ENCODE measurements around the gene TRIM27. TPM values are rescaled to one million over a fixed set of nuclear protein-coding genes. Genes with fewer than 3 reads are reported as not detected.

TRIM27 gene
- total RNA-seq, 1 experiment from 2014 or later: 47.6 TPM

- Mint-ChIP-seq H3K36me3 (ENCODE audit: insufficient read depth, unreplicated experiment) (peaks cover 58% of the 10 kb centered on the region), H3K27ac (ENCODE audit: unreplicated experiment) (no peak overlapping the region), H3K4me3 (ENCODE audit: unreplicated experiment) (no peak overlapping the region), H3K9me3 (ENCODE audit: unreplicated experiment) (no peaks in the 10 kb centered on the region), H3K27me3 (ENCODE audit: insufficient read depth, unreplicated experiment) (no peaks in the 10 kb centered on the region), H3K4me1 (ENCODE audit: low read depth, unreplicated experiment) (peaks cover 48% of the 10 kb centered on the region)
- ChIA-PET CTCF (no interaction called here), POLR2A (no interaction called here)
- no peak overlapping the region for H3K4me3 ChIP-seq (ENCODE audit: low read depth, low read length)
- no peaks in the 10 kb centered on the region for H3K9me3 ChIP-seq
- H3K36me3 ChIP-seq (ENCODE audit: control insufficient read depth, insufficient read depth, low read length): no peaks in the 10 kb centered on the region; the same call in 1 of the 2 replicates
- TF ChIP-seq, protein P1, sequence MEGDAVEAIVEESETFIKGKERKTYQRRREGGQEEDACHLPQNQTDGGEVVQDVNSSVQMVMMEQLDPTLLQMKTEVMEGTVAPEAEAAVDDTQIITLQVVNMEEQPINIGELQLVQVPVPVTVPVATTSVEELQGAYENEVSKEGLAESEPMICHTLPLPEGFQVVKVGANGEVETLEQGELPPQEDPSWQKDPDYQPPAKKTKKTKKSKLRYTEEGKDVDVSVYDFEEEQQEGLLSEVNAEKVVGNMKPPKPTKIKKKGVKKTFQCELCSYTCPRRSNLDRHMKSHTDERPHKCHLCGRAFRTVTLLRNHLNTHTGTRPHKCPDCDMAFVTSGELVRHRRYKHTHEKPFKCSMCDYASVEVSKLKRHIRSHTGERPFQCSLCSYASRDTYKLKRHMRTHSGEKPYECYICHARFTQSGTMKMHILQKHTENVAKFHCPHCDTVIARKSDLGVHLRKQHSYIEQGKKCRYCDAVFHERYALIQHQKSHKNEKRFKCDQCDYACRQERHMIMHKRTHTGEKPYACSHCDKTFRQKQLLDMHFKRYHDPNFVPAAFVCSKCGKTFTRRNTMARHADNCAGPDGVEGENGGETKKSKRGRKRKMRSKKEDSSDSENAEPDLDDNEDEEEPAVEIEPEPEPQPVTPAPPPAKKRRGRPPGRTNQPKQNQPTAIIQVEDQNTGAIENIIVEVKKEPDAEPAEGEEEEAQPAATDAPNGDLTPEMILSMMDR (IDR thresholded peaks at IDR 0.05; ENCODE audit: insufficient read depth in 1 of 2, low read depth in 1 of 2, low read length in 1 of 2, severe bottlenecking in 1 of 2, unreplicated experiment in 1 of 2): no peak
- H3K27me3 ChIP-seq (replicated peaks; ENCODE audit: control insufficient read depth, insufficient read depth, low read length): no peaks in the 10 kb centered on the region
- DNase-seq: no peak
- peaks cover 19% of the 10 kb centered on the region for H3K4me1 ChIP-seq
- intact Hi-C loops (cut with micrococcal nuclease; ENCODE audit: unreplicated experiment): no loop called here
- BruUV-seq (replicated peaks): no TSS peak
Measured at GRCh38 chr6:28945349-28945748, 21.6 kb upstream of the TRIM27 start.

GRCh38 chr6:28944412-28944865, 20.7 kb upstream of the TRIM27 start:
- Mint-ChIP-seq H3K4me1 (ENCODE audit: low read depth, unreplicated experiment) (peaks cover 55% of the 10 kb centered on the region), H3K9me3 (ENCODE audit: unreplicated experiment) (no peaks in the 10 kb centered on the region), H3K4me3 (ENCODE audit: unreplicated experiment) (peak overlapping the region; percentile 96), H3K27ac (ENCODE audit: unreplicated experiment) (peak overlapping the region; percentile 95), H3K27me3 (ENCODE audit: insufficient read depth, unreplicated experiment) (no peaks in the 10 kb centered on the region), H3K36me3 (ENCODE audit: insufficient read depth, unreplicated experiment) (peaks cover 63% of the 10 kb centered on the region)
- H3K27me3 ChIP-seq (replicated peaks; ENCODE audit: control insufficient read depth, insufficient read depth, low read length): no peaks in the 10 kb centered on the region
- intact Hi-C loops (cut with micrococcal nuclease; ENCODE audit: unreplicated experiment): loop anchor here (1.0 kb wide), 2 partner anchors 9 to 37 kb away; no protein-coding TSS in a partner anchor
- H3K9me3 ChIP-seq: no peaks in the 10 kb centered on the region
- ChIA-PET CTCF (no interaction called here), POLR2A (no interaction called here)
- peak overlapping the region; percentile 72 for H3K4me3 ChIP-seq (ENCODE audit: low read depth, low read length)
- DNase-seq: peak; percentile 66 to 73
- no peaks in the 10 kb centered on the region; the same call in 1 of the 2 replicates for H3K36me3 ChIP-seq (ENCODE audit: control insufficient read depth, insufficient read depth, low read length)
- BruUV-seq (replicated peaks): no TSS peak
- H3K4me1 ChIP-seq: peaks cover 19% of the 10 kb centered on the region
- TF ChIP-seq, protein P1 (IDR thresholded peaks at IDR 0.05; ENCODE audit: insufficient read depth in 1 of 2, low read depth in 1 of 2, low read length in 1 of 2, severe bottlenecking in 1 of 2, unreplicated experiment in 1 of 2): no peak

DNA sequence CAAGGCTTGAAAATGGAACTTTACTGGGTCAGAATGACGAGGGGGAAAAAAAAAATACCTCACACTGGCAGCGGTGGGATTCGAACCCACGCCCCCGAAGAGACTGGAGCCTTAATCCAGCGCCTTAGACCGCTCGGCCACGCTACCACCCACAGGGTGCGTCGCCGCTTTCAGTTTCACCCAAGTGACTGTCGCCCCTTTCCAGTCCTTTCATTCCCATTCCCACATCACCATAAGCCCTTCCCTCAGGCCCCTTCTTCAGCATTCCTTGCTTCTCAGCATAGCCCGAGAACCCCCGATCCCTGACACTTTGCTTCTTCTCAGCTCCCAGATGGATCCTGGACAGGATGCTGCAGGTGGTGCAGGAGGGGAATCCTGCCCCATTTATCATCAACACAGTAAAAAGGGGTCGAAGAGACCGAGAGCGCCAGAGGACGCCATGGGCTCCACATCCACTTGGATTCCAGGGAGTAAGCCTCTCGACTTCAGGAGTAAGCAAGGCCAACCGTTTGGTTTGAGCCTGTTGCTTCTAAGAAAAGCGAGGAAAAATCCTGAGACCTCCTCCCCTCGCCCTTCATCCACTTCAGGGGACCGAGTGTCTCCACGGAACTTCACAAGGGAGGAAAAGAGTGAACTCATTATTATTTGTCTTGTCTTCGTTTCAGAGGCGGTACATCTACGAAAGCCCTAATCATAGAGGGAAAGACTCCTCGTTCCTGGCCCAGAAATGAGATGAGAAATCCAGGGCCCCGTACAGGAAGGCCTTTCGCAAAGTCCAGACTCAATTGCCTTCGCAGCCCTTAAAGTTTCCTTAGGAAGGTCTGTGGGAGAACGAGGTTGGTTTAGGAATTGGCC, 20.0 kb upstream of the TRIM27 start:
- peak; percentile 88 to 90 for DNase-seq
- POLR2A ChIA-PET: no interaction called here
- Histone ChIP-seq H3K36me3 (ENCODE audit: control insufficient read depth, insufficient read depth, low read length) (no peaks in the 10 kb centered on the region; the same call in 1 of the 2 replicates), H3K4me3 (ENCODE audit: low read depth, low read length) (peak overlapping the region; percentile 72), H3K27me3 (replicated peaks; ENCODE audit: control insufficient read depth, insufficient read depth, low read length) (no peaks in the 10 kb centered on the region), H3K4me1 (peaks cover 18% of the 10 kb centered on the region), H3K9me3 (no peaks in the 10 kb centered on the region)
- Mint-ChIP-seq H3K4me3 (ENCODE audit: unreplicated experiment) (peak overlapping the region; percentile 96), H3K36me3 (ENCODE audit: insufficient read depth, unreplicated experiment) (peaks cover 57% of the 10 kb centered on the region), H3K27me3 (ENCODE audit: insufficient read depth, unreplicated experiment) (no peaks in the 10 kb centered on the region), H3K4me1 (ENCODE audit: low read depth, unreplicated experiment) (peaks cover 59% of the 10 kb centered on the region), H3K27ac (ENCODE audit: unreplicated experiment) (peak overlapping the region; percentile 95), H3K9me3 (ENCODE audit: unreplicated experiment) (no peaks in the 10 kb centered on the region)
- TF ChIP-seq, protein P1 (IDR thresholded peaks at IDR 0.05; ENCODE audit: insufficient read depth in 1 of 2, low read depth in 1 of 2, low read length in 1 of 2, severe bottlenecking in 1 of 2, unreplicated experiment in 1 of 2): no peak
- CTCF ChIA-PET: no interaction called here
- TSS peak; percentile 76 for BruUV-seq (replicated peaks)
- intact Hi-C loops (cut with micrococcal nuclease; ENCODE audit: unreplicated experiment): loop anchor here (1.0 kb wide), 4 partner anchors 10 to 105 kb away; no protein-coding TSS in a partner anchor
